LNCaP clone FGC (cell line): ENCODE results near the gene MRPS10.
"Not testable (repeated sequence)": the region's sequence is repeated elsewhere in the genome, so short reads cannot be mapped to it uniquely, and the experiment has no call there.

Experiments
- DNase-seq: peaks from one replicate; pipeline ENCODE4 v3.0.0-alpha.2; 2011; ENCODE audit warnings: low read depth
- H3K4me3 ChIP-seq: 2 replicates; pipeline ENCODE4 v1.5.1; 2011; ENCODE audit warnings: mild to moderate bottlenecking, low read depth, low read length, control low read depth
- TF ChIP-seq, protein P1 (sequence below): IDR thresholded peaks from 2 replicates; pipeline ENCODE4 v1.5.1; 2012; ENCODE audit warnings: mild to moderate bottlenecking; ENCODE audit not compliant: control insufficient read depth, insufficient read depth; ENCODE audit errors: extremely low read depth

Gene MRPS10

DNA sequence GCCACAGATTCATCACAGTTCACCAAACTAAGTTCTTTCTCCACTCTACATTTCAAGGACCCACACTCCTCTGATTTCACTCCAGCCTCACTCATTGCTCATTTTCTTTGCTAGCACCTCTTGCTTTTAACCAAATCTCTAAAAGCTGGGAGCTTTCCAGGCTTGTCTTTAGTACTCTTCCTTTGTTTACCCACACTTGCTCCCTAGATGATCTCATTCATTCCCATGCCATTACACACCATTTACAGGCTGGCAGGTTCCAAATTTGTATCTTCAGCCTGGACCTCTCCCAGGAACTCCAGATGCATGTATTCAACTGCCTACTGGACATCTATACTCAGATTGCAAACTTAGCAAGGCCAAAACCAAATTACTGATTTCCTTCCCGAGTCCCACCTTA, 17.6 kb downstream of the MRPS10 start:
- TF ChIP-seq, protein P1, sequence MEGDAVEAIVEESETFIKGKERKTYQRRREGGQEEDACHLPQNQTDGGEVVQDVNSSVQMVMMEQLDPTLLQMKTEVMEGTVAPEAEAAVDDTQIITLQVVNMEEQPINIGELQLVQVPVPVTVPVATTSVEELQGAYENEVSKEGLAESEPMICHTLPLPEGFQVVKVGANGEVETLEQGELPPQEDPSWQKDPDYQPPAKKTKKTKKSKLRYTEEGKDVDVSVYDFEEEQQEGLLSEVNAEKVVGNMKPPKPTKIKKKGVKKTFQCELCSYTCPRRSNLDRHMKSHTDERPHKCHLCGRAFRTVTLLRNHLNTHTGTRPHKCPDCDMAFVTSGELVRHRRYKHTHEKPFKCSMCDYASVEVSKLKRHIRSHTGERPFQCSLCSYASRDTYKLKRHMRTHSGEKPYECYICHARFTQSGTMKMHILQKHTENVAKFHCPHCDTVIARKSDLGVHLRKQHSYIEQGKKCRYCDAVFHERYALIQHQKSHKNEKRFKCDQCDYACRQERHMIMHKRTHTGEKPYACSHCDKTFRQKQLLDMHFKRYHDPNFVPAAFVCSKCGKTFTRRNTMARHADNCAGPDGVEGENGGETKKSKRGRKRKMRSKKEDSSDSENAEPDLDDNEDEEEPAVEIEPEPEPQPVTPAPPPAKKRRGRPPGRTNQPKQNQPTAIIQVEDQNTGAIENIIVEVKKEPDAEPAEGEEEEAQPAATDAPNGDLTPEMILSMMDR, result no peak
- peak; percentile 94 for DNase-seq
- no peak overlapping the region for H3K4me3 ChIP-seq

DNA sequence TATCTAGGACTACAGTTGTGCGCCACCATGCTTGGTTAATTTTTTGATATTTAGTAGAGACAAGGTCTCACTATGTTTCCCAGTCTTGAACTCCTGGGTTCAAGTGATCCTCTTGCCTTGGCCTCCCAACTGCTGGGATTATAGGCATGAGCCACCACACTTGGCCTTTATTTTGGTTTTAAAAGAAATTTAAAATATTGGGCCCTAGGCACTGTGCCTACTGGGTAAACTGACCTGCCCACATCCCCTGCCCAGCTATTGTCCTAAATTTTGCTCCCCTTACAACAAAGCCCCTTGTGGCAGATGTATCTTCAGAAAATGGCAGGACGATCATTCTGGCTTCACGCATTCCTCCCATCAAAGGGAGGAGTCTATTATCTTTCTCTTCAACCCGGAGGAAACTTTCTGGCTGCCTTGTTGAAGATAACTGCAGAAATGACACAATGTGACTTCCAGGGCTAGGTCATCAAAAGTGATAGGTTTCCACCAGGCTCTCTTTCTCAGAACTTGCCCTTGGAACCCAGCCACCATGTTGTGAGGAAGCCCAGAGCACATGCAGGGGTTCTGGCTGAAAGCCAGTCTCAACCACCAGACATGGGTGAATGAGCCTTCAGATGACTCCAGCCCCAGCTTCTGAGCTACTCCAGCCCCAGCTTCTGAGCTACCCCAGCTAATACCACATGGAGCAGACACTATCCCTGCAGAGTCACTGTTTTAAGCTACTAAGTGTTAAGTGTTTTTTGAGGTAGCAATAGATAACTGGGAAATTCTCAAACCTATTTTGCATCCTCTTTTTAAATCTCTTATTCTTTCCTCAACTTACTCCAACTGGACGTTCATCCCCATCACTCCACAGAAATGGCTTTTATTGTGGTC, 18.3 kb downstream of the MRPS10 start:
- TF ChIP-seq, protein P1, result no peak
- H3K4me3 ChIP-seq, result no peak overlapping the region
- no peak for DNase-seq

DNA sequence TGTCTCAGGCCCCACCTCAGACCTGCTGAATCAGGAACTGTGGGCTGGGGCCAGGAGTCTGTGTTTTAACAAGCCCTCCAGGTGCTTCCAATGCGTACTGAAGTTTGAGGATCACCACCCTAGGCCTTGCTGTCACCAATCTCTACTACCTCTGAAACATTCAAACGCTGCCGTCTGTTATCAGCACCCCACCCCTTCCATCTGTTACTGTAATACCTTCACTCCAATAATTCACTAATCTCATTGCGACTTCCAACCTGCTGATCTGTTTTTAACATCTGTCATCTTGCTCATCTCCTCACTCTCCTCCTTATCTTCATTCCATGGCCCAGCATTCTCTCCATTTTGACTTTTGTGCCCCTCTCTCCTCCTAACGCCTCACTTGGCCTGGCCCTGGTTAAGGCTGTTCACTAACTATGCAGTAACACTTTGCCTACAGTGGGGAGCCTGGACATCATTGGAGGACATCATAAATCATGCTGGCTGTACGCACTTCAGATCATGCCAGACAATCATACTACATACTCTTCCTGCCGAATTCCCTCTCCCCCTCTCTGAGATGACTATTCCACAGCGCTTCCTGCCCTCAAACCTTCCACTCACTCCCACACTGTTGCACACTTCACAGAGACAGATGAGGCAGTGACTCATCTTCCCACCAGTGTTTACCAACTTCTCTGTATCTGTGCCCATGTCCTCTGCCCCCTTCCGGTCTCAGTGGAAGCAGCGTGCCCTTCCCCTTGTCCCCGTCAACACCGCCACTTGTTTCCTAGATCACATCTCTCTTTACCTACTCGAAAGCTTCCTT, 19.9 kb downstream of the MRPS10 start:
- TF ChIP-seq, protein P1, result no peak
- DNase-seq, result no peak
- H3K4me3 ChIP-seq, result no peak overlapping the region

DNA sequence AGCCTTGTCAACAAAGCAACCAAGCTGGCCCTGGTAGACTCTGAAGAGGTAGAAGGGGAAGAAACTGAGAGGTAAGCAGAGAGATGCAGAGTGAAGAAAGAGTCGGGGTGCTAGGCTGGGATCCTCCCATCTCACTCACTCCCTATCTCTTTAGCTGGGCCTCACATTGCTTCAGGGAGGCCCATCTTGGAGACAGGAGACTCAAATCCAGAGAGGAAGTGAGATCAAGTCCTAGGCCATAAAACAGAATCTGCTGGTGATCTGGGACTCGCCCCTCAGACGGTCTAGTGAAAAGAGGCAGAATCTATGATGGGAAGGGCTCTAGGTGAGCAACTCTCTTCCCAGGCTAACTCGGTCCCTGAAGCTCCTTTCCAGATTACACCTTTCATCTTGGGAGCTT, 22.2 kb downstream of the MRPS10 start:
- H3K4me3 ChIP-seq, result no peak overlapping the region
- no peak for DNase-seq
- TF ChIP-seq, protein P1, result no peak

DNA sequence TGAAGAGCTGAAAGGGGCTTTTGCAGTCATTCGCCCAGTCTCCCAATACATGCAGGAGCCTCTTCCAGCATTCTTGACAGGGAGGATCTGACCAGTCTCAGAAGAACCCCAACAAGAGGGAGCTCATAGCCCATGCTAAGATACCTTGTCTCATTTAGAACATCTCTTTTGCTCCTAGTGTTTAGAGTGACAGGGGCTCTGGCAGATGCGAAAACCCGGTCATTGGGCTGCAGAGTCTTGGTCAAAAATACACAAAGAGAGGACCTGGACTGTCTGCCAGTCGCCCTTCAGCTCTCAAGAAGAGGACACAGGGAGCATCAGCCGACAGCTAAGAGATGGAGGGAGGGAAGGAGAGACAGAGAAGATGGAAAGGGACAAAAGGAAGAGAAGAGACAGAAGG, 23.6 kb downstream of the MRPS10 start:
- H3K4me3 ChIP-seq, result no peak overlapping the region
- TF ChIP-seq, protein P1, result no peak
- DNase-seq, result no peak

DNA sequence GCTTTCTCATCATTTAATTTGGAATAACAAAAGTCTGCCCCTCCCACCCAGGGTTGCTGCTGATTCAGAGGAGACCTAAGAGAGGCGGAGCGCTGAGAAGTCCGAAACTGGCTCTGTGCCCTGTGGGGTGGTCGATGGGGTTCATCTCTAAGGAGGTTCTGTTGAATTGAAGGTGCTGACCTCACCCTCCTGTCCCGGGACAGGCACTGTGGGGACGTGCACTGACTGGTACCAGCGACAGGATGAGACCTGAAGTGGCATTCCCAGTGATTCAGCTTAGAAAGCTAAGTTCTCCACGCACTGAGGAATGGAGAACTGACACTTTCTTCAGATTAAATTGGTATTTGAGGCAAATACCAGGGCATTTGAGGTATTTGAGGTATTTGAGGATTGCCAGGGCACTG, 24.2 kb downstream of the MRPS10 start:
- DNase-seq, result no peak
- H3K4me3 ChIP-seq, result no peak overlapping the region
- TF ChIP-seq, protein P1, result no peak

DNA sequence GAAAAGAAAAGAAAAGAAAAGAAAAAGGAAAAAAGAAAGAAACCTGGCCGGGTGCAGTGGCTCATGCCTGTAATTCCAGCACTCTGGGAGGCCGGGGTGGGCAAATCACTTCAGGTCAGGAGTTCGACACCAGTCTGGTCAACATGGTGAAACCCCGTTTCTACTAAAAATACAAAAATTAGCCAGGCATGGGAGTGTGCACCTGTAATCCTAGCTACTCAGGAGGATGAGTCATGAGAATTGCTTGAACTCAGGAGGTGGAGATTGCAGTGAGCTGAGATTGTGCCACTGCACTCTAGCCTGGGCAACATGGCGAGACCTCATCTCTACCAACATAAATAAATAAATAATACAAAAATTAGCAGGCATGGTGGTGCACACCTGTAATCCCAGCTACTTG, 25.3 kb downstream of the MRPS10 start:
- not testable (repeated sequence) for DNase-seq, H3K4me3 ChIP-seq
